Fibroblast of skin of right biceps (primary cell): ENCODE measurements around the gene EDIL3.

Experiments
- DNase-seq: peaks from one replicate; pipeline ENCODE4 v3.0.0-alpha.2; 2013

Gene EDIL3

DNA sequence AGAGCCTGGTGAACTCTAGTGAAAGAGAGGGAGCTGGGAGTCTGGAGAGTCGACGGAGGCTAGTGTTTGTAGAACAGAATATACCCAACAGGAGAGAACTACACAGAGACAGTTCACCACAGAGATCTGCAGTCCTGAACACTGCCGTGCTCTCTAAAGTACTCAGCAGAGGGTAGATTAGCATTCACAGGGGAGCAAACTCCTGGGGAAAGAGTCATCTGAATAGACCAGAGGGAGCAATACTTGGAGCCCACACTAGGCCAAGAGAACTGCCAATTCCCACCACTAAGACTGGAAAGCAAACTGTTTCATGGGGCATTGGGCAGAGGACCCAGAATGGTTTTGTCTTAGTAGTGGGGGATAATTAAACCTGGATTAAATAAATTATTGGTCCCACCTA, 235.6 kb downstream of the EDIL3 start:
- no peak for DNase-seq

DNA sequence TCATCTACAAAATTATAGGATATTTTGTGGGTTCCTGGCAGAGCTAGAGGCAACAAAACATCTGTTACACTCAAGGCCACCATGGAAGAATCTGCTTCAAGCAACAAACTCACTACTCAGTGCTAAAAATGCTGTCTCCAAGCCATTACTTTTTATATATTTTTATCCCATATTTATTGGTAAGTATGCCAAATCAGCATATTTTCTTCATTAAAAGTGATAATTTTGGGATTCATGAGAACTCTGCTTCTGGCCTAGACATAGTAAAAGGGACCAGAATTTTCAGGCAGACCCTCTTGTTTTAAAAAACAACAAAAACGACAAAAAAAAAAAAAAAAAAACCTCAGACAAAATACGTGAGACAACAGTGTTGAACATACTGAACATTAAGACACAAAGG, 236.0 kb downstream of the EDIL3 start:
- DNase-seq: no peak

DNA sequence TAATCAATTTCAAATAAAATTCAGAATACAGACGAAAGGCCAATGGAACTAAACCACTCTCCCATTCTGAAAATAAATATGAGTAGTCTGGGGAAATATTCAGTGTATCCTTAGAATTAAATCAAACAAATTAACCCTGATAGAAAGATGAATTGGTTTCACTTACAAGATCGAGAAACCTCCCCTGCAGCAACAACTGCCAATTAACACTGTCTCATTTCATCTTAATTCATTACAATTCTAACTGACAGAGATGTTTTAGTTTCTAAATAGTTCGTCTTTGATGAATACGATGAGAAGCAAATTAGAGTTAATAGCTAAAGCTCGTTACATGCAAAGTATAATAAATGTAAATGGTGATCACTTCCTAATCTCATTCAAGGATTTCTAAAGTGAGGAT, 247.1 kb downstream of the EDIL3 start:
- no peak for DNase-seq

GRCh38 chr5:84131372-84131771, 253.3 kb downstream of the EDIL3 start:
- no peak for DNase-seq

GRCh38 chr5:84130006-84130580, 254.6 kb downstream of the EDIL3 start:
- DNase-seq: no peak

DNA sequence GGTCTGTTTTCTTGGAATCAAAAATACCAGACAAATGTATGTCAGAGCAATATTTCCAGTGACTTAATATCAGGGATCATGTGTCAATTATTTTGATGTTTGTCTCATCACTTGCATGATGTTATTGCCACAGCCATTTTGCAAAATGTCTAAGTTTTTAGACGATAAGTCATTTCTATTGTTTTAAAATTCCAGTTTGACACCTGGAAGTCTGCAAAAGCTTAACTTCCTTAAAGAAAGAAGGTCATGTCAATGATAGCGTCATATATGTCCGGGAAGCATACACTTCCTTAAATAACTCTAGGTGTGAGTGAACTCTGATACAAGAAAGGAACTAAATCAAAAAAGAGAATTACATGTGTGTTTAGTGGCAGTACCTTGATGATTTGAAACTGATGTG, 259.5 kb downstream of the EDIL3 start:
- DNase-seq: no peak

GRCh38 chr5:84119252-84119651, 265.4 kb downstream of the EDIL3 start:
- no peak for DNase-seq

DNA sequence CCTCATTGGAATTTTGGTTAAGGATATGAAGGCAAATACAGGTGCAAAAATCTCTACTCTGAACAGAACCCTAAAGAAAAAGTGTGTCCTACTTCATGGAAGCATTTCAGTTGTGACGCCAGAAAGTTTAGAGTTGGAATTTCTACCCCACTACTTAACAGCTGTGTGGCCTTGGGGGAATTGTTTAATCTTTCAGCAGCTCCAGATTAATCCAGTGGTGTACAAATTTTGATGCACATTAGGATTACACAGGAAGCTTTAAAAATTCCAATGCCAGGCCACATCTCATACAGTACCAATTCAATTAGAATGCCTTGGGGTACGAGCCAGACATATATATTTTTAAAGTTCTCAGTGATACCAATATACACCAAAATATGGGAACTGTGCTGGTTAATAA, 266.1 kb downstream of the EDIL3 start:
- no peak for DNase-seq

DNA sequence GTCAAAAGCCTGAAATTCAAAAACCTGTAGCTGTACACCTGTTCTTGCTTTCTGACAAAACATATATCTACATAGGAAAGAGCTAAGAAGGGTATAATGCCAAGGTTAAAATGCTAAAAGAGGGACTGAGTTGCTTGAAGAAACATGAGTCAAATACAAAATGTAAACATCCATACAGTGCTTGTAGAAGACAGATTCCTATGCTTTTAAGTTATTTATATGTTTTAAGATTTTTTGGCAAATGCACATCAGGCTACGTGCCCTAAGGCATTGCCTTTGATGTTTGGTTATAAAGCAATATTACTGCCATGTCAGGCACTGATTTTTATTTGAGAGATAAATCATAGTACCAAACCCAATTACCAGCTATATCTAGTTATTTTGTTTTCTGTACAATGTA, 269.0 kb downstream of the EDIL3 start:
- DNase-seq: no peak

DNA sequence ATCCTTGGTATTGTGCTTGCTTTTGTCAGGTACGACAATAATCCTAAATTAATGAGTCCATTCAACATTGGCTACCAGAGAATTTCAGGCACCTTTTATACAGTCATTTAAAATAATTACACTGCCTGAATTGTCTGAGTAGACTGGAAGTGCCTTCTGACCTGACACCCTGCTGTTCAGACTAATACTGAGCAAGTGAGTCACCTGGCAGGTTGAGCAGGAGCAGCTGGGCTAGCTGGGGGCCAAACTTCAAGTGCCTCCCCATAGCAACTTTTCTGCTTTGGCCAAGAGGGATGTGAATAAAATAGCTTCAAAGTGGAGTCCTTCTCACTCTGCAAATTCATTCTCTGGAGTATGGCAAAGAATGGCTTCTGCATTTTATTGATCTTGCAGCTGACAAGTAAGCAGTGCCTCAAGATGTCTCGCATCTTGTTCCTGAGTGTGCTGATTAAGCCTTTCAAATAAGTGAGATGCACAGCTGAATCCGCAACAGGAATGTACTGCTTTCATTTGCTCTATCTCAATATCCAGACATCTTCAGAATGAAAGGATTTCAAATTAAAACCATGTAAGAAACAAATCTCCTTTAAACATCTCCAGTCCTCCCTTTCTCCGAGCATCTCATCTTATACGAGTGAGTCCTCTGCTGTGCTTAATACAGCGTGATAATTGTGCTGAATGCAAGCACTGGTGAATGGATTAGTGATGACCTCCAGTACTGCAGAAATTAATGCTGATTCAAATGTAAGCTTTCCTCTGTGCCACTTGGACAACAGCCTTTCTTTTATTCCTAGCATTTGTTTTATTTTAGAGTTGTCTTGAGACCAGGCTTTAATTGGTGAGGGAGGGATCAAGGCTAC, 271.2 kb downstream of the EDIL3 start:
- peak; percentile 11 for DNase-seq

DNA sequence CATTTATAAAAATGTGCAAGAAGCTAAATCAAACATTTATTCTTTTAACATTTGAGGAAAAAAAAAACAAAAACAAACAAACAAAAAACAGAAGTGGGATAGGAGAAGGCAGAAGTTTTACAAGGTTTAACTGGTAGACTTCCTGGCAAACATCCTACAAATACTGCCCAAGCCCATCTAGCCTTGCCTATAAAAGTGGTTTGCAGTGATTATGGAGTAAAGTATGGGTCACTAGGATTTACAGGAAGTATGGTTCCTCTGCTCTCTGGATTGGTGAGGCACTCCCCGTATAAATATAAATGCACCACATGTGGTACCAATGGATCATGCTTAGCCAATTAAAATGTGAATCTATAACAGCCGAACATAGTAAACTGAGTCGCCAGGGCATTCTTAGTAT, 291.9 kb downstream of the EDIL3 start:
- no peak for DNase-seq

DNA sequence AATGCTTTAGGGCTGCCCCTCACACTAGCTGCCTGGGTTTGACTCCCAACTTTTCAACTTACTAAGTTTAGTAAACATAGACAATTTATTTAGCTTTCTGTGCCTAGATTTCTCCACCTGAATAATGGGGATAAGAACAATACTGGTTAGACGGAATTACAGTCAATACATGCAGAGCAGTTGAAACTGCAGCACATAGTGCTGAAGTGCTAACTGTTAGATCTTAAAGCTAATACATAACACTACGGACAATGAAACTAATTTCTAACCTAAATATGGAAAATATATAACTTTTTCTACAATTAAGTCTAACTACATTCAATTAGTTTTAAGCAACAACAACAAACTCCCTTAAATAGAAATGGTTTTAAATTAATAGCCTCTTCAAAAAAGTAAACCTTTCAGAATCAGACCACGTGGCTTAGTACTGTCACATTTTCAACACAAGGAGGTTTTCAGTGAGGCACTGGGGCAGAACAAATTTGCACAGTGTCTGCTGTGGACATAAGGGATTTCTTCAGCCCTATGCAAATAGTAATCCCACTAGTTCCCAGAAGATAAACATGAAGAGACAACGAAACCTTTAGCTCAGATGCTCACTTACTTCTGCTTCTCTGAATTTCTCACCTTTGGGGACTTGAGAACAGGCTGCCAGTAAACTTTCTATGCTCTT, 293.4 kb downstream of the EDIL3 start:
- no peak for DNase-seq

- DNase-seq: peak; percentile 19
Measured at GRCh38 chr5:84088996-84089395, 295.7 kb downstream of the EDIL3 start.

DNA sequence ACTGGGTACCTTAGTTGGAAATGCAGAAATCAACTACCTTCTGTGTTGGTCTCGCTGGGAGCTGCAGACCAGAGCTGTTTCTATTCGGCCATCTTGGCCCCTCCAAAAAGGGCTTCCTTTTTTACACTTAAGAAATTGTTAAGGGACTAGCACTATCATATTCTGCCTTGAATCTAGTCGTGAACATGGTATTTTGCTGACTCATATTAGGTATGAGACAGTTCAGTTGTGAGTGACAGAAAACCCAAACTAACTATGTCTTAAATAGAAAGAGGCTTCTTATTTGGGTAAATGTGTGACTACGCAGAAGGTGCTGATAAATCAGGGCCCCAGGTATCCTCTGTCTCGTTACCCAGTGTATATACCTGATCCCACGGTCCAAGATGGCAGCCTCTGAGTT, 298.2 kb downstream of the EDIL3 start:
- peak; percentile 57 for DNase-seq

DNA sequence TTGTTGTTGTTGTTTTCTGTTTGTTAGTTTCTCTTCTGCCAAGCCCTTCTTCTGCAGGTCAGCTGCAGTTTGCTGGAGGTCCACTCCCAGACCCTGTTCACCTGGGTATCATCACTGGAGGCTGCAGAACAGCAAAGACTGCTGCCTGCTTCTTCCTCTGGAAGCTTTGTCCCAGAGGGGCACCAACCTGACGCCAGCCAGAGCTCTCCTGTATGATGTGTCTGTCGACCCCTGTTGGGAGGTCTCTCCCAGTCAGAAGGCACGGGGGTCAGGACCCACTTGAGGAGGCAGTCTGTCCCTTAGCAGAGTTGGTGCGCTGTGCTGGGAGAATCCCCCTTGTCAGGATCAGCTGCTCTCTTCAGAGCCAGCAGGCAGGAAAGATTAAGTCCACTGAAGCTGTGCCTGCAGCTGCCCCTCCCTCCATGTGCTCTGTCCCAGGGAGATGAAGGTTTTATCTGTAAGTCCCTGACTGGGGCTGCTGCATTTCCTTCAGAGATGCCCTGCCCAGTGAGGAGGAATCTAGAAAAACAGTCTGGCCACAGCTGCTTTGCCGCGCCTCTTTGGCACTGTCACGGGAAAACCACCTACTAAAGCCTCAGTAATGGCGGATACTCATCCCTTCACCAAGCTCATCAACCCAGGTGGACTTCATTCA, 299.2 kb downstream of the EDIL3 start:
- no peak for DNase-seq

GRCh38 chr5:84080908-84081307, 303.8 kb downstream of the EDIL3 start:
- DNase-seq: no peak

GRCh38 chr5:84072339-84072738, 312.3 kb downstream of the EDIL3 start:
- no peak for DNase-seq

DNA sequence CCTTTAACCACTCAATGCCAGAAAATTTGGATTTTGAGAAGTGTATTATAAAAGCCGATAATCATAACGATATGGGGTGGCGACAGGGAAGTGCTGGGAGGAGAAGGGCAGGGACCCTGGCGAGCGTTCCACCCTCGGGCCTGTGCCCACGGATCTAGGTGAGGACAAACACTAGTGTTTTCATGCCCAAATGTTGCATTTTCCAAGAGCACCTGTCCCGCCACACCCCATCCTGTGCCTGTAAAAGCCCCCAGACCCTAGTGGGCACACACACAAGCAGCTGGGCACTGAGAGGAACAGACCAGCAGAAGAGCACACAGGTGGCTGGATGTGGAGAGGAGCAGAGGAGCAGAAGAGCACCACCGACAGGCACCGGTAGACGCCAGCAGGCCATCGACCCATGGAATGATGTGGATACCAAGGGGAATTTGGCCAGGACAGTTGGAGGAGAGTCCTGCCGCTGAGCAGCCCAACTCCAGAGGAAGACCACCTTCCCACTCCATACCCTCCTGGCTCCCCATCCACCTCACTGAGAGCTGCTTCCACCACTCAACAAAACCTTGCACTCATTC, 315.0 kb downstream of the EDIL3 start:
- no peak for DNase-seq

DNA sequence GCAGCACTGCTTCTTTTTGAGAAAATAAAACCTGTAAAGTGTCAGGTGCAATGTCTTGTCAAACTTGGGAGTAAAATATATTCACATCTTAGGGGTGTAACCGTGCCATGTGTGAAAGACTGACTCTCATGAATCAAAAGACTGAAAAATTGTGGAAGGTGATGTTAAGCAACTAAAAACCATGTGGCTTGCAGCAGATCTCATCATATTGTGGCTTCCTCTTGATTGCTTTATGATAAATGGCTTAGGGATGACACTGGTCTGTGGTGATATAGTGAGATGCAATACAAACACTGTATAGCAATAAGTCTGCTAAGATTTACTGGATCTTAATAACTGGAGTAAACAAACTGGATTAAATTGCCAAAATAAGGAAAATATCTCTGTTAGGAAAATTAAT, 321.6 kb downstream of the EDIL3 start:
- DNase-seq: no peak

DNA sequence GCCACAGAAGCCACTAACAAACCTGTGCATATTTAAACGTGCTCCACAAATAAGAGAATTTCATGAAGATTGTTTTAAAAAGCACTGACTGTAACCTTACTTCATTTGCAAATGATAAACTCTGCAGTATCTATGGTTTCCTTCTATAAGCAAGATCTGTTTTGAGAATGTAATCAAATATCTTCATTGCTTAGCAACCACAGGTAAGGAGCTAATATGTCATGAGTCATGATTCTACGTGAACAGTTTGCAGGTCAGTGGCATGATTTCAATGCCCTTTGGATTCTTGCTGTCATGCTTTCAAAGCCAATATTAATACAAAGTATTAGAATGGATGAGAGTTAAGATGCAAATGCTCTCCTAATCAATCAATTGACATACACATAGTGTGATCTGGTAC, 325.0 kb downstream of the EDIL3 start:
- DNase-seq: no peak

- DNase-seq: no peak
Measured at GRCh38 chr5:84058561-84058960, 326.1 kb downstream of the EDIL3 start.

DNA sequence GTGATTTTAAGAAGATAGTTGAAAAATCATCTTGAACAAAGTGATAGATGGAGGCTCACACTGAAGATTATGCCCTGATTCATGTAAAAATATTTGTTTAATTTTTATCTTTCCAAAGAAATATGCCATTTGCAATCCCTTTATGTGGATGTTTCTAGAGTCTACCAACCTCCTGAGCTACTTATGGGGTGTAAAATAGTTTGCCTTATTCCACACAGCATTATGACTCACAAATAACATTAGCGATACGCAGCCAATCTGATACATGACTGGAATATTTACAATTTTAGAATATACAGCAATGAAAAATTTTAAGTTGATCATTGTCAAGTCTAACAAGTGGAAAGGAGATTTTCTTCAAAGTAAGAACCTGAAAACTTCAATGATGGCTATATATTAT, 327.5 kb downstream of the EDIL3 start:
- DNase-seq: no peak

GRCh38 chr5:84045964-84046363, 338.7 kb downstream of the EDIL3 start:
- DNase-seq: no peak
